NCI-H1092 (cell line): ENCODE data around the gene PRSS35.
"Not testable (repeated sequence)": the region's sequence is repeated elsewhere in the genome, so short reads cannot be mapped to it uniquely, and the experiment has no call there.

ENCODE experiments used
- DNase-seq: peaks from one replicate; lab custom pipeline; 2025; lab: John Stamatoyannopoulos, UW

PRSS35 gene

GRCh38 chr6:83511901-83512681 lies at the start of gene PRSS35:
TSS of gene PRSS35 (plus strand) at chr6:83512534. CDS start at chr6:83523442, 10,908 bp downstream.
- DNase-seq = no peak

- DNase-seq = no peak
Observed at GRCh38 chr6:83463886-83464285, 48.4 kb upstream of the PRSS35 start.

- no peak for DNase-seq
Observed at GRCh38 chr6:83464381-83465140, 47.8 kb upstream of the PRSS35 start.

GRCh38 chr6:83466328-83466727 lies 46.0 kb upstream of the PRSS35 start:
- DNase-seq = no peak

GRCh38 chr6:83467620-83468036 lies 44.7 kb upstream of the PRSS35 start:
- no peak for DNase-seq

- no peak for DNase-seq
Observed at GRCh38 chr6:83470001-83470400, 42.3 kb upstream of the PRSS35 start.

- no peak for DNase-seq
Observed at GRCh38 chr6:83470587-83470986, 41.7 kb upstream of the PRSS35 start.

- DNase-seq = no peak
Observed at GRCh38 chr6:83472767-83473166, 39.6 kb upstream of the PRSS35 start.

- DNase-seq = no peak
Observed at GRCh38 chr6:83474309-83474708, 38.0 kb upstream of the PRSS35 start.

- DNase-seq = no peak
Observed at GRCh38 chr6:83476971-83477370, 35.4 kb upstream of the PRSS35 start.

- DNase-seq = no peak
Observed at GRCh38 chr6:83479389-83479788, 32.9 kb upstream of the PRSS35 start.

GRCh38 chr6:83480470-83480869 lies 31.9 kb upstream of the PRSS35 start:
- no peak for DNase-seq

- not testable (repeated sequence) for DNase-seq
Observed at GRCh38 chr6:83481938-83482337, 30.4 kb upstream of the PRSS35 start.

- DNase-seq = no peak
Observed at GRCh38 chr6:83488448-83488847, 23.9 kb upstream of the PRSS35 start.

GRCh38 chr6:83488861-83489260 lies 23.5 kb upstream of the PRSS35 start:
- DNase-seq = no peak

- DNase-seq = no peak
Observed at GRCh38 chr6:83490217-83490807, 22.0 kb upstream of the PRSS35 start.

- DNase-seq = no peak
Observed at GRCh38 chr6:83505356-83505755, 7.0 kb upstream of the PRSS35 start.

GRCh38 chr6:83509441-83509840 lies 2.9 kb upstream of the PRSS35 start:
- no peak for DNase-seq

- DNase-seq = no peak
Observed at GRCh38 chr6:83510791-83511190, 1.5 kb upstream of the PRSS35 start.

- DNase-seq = no peak
Observed at GRCh38 chr6:83511266-83511665, 1.1 kb upstream of the PRSS35 start.

- no peak for DNase-seq
Observed at GRCh38 chr6:83514466-83514865, 2.1 kb downstream of the PRSS35 start.

- DNase-seq = peak; percentile 12
Observed at GRCh38 chr6:83514866-83515466, 2.6 kb downstream of the PRSS35 start.

- DNase-seq = no peak
Observed at GRCh38 chr6:83517500-83517899, 5.2 kb downstream of the PRSS35 start.
